22Rv1 (cell line): ENCODE data around the gene RPP25L.

Experiments used
- CTCF ChIP-seq: fragments of 450-650 bp; IDR thresholded peaks from 2 replicates; pipeline ENCODE4 v1.5.1; 2017; ENCODE audit warnings: mild to moderate bottlenecking
- ZFX ChIP-seq: fragments of 450-650 bp; IDR thresholded peaks from 2 replicates; pipeline ENCODE4 v1.6.1; 2017; ENCODE audit warnings: antibody characterized with exemption, borderline replicate concordance

- TF ChIP-seq CTCF (no peak), ZFX (no peak)
These were observed 42.6 kb upstream of the RPP25L start for GRCh38 chr9:34654323-34655051.
